ENCODE results near the gene KRT73.

The KRT73 gene

DNA sequence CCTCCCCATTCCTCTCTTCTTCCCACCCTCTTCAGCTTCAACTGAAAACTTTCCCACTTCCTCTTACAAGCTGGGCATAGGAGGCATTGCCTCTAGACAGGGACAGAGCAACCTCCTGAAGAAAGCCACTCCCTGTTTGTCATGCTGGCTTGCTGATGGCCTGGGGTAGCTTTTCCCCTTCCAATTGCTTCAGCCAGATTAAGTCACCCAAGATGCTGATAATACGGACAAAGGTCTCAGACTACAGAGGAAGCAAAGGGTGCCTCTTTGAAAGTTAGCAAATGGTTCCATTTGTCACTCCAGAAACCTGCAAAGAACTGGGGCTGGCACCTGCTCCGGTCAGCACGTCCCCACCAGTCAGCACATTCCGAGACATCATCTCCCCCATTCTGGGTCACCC lies 27.6 kb upstream of the KRT73 start:
- DNase-seq (ENCODE audit: low spot score) = no peak

DNA sequence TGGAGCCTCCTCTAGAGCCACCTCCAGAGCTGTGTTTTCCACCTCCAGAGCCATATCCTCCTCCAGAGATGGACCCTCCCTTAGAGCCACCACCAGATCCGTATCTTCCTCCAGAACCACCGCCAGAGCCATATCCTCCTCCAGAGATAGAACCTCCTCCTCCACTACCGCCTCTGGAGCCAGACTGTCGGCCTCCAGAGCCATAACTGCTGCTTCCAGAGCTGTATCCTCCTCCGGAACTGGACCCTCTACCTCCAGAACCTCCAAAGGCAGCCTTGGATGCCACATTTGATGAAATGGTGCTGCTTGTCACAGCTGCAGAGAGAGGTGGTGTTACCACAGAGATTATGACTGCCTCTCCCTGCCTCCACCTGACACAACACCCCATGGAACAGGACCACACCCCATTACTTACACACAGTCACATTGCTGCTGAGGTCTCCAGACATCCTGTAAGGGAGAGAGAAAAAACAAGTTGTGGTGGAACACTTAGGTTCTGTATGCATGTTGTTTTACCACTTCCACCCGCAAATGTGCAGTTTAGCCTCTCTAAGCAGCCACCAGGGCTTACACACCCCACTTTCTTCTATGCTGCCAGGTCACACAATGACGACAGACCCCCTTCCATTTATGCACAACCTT lies 26.9 kb upstream of the KRT73 start:
- no peak for DNase-seq (ENCODE audit: low spot score)

DNA sequence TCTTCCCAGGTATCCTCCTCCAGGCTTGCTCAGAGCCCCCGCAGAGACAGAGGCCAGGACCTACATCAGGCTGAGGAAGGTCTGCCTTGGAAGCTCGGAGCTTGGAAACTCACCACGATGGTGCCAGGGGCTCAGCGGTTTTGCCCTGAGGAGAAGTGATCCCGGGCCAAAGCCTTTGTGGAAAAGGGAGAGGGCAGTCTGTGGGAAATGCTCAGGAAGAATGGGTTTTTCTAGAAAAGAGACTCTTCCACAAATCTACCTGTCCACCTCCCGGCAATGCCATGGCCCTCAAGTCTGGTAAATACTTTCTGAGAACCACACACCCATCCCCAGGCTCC lies 25.7 kb upstream of the KRT73 start:
- no peak for DNase-seq (ENCODE audit: low spot score)

DNA sequence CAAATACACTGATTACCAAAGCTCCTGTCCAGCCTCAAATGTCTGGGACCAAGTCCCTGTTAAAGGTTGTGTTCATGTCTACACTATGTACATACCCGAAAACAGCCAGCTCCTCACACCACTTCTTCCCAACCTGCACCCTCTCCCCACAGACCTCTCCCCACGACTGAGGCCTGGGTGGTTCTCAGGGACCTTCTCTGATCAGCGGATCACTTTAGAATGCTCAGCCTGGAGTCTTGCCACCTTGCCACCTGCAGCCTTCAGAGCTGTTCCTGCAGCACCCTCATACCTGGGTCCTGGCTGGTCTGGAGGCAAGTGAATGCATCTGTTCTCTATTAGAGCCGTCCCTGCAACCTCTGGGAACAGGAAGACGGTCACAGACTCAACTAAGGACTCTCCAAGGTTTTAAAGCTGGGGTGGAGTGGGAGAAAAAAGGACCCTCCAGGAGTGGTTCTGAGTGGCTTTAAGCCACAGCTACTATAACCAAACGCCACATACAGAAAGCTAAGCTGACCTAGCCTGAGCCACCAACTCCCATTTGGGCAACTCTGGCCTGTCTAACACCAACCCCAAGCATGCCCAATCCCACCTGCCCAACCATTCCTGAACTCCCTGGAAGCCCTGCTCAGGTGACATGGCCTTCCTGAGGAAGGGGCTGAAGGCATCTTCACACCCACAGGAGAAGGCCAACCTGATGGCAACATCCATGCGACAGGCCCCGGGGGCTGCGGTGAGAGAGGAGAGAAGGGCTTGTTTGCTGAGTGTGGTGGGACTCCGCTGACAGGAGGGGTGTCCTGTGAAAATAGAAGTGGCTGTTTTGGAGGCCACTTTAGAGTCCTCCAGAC lies 25.1 kb upstream of the KRT73 start:
- no peak for DNase-seq (ENCODE audit: low spot score)

DNA sequence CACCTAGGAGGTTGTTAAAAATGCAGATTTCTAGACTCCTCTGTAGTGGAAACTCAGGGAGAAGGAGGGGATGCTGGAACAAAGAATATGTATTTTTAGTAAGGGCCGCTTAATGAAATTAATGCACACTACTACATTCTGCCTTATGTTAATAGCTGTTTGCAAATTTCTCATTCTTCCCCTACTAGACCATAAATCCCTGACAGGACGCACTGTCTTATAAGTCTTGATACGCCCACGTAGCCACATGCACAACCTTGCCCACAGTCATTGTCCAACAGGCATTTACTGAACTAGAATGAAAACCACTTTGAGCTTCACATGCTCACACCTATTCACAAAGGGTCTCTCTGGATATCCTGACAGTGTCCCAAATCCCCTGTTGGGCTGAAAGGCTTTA lies 23.1 kb upstream of the KRT73 start:
- DNase-seq (ENCODE audit: low spot score) = no peak

DNA sequence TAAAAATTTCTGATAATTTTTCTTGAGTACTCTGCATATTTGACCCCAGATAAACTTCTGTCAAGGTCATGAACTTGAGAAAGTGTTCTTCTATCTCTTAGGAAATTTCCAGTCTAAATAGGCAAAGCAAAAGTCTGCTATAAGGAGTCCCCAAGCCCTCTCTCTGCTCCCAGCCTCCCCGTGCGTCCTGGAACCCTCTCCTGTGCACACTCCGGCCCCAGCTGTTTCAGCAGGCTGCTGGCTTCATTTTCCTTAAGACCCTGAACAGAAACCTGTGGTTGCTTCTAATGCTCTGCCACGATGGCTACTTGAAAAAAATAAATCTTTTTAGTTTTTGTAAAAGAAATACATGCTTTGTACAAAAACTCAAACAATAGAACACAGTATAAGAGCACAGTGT lies 18.9 kb upstream of the KRT73 start:
- no peak for DNase-seq (ENCODE audit: low spot score)

DNA sequence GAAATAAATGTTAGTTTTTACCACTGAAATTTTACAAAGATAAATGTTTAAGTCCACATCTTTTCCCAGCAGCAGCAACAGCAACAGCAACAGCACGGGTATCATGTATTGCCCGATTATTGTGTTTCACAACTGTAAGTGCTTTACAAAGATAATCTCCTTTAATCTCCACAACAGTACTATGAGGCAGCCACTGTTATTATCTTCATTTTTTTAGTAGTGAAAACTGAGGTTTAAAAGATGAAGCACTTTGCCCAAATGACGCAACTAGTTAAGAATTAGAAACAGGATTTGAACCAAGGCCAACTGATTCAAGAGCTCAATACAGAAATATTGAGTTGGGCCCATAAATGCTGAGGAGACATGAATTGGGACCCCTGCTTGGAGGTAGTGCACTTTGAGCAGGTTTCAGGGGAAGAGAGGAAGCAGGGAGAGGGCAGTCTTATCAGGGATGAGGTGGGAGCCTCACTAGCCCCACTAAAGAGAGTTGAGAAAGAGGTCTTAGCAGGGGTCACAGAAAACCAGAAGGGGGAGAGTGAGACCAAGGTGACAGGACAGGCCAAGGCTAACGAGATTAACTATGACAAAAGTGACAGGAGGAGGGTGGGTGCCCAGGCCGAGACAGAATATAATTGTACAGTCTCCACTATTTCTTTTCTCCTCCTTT lies 18.4 kb upstream of the KRT73 start:
- no peak for DNase-seq (ENCODE audit: low spot score)

DNA sequence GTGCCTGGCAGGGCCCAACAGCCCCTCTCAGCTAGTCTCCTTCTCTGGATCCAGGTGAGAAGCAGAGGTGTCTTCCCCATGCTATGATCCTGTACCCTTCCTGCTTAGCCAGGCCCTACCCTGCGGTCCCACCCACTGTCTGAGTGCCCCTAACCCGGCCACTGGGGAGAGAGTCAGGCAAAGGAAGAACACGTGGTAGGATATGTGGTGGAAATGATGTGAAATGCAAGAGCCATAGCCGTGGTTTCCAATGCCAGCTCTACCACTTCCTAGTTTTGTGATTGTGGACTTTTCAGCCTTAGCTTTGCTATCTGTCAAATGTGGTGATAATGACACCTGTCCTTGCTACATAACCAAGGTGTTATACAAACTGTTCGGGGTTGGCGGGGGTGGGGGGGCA lies 17.8 kb upstream of the KRT73 start:
- no peak for DNase-seq (ENCODE audit: low spot score)

DNA sequence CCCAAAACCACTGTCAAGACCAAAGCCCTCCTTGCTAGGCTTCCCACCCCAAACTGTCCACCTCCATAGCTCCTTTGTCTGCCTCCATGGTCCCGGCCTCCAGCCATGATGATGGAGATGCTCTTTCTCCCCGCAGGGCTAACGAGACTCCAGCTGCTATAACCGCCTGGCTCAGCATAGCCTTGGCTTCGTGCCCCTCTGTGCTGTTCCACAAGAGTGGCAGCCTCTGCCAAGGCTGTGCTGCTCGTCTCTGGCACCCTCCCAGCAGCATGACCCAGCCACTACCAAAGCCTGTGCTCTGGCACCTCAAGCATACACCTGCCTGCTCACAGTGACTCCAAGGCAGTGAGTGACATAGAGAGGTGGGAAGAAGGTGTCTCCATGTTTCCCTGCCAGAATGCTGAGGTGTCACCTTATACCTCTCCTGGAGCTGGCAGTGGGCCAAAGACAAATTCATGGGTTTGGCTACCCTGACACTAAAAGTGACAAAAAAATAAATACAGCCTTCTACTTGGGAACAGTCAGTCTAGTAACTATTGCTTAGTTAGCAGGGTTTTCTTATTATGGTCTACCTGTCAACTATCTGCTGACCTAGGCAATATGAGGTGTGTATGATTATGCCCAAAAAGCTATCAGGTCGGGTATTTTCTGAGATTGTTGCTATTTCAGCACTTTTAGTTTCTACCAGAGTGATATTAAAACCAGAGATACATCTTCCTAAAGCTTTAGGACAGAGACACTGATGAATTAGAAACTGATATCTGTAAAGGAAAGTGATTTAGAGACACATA lies 16.1 kb upstream of the KRT73 start:
- no peak for DNase-seq (ENCODE audit: low spot score)

DNA sequence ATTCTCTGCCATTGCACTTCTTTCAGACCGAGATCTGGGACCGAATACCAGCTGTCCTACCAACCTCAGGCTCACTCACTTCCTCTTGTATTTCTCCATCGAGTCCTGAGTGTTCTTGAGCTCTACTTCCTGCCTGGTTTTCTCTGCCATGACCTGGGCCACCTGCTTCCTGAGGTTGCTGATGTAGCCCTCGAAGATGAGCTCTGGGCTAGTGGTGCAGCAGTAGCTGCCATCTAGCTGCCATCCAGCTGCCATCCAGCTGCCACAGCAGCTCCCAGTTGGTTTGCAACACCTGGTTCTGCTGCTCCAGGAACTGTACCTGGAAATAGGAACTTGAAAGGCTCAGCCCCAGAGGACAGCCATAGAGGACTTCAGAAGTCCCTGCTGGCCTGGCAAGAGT lies 15.0 kb upstream of the KRT73 start:
- no peak for DNase-seq (ENCODE audit: low spot score)

DNA sequence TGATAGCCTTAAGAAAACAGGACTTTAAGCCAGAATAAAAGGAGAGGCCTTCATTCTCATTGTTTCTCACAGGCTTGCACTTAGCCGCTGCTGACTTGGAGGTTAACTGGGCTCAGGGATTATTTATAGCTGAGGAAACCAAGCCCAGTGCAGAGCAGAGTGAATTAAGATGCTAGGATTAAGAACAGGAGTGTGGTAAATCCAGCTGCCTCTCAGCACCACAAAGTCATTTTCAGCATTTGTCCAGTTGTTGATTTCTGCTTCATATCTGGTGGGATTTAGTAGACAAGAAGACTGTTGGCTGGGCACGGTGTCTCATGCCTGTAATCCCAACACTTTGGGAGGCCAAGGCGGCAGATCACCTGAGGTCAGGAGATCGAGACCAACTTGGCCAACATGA lies 14.3 kb upstream of the KRT73 start:
- DNase-seq (ENCODE audit: low spot score) = no peak

DNA sequence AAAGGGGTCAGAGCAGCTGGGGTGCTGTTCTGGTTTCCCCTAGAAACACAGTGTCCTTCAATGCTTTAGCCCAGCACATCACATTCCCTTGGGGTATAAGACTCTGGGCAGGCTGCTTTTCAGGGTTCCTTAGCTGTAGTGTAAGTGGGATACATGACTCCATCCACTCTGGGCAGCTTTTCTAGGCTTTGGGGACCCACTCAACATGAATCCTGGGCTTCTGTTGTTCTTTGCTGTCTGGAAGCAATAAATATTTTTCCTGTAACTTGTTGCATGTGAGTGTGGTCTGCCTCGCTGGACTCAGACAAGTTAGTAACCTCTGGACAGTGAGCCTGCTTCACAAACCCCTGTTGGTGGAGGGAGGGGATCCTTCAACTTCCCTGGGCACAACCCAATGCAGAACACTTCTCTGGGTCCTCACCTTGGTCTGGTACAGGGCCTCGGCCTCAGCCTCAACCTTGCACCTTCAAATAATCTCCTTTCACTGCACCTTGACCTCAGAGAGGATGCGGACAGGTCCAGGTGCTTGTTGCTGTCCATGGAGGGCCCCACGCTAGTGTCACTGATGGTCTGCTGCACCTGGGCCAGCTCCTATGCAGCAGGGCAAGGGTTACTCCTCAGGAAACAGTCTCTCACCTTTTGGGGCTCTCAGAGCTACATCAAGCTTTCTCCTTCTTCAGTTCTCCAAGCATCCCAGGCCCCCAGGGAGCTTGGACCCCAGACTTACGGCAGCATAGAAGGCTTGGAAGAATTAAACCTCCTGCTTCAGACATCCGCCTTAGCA lies 13.5 kb upstream of the KRT73 start:
- DNase-seq (ENCODE audit: low spot score) = no peak

DNA sequence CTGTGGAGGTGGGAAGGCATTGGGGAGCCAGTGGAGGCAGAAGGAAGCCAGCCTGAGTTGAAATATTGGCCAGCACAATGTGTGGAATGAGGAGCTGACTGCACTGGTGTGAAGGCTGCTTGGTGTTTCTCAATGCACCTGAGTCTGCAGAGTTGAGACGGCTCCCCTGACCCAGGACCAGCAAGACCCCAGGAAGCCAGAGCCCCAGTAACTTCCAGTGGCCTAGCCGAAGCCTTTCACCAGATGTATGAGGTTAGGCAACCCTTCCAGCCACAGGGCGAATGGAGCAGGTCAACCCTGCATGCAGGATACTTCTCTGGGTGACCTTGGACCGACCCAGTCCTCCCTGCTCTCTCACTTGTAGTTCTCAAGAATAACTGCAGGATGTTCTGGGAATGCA lies 12.9 kb upstream of the KRT73 start:
- DNase-seq (ENCODE audit: low spot score) = no peak

DNA sequence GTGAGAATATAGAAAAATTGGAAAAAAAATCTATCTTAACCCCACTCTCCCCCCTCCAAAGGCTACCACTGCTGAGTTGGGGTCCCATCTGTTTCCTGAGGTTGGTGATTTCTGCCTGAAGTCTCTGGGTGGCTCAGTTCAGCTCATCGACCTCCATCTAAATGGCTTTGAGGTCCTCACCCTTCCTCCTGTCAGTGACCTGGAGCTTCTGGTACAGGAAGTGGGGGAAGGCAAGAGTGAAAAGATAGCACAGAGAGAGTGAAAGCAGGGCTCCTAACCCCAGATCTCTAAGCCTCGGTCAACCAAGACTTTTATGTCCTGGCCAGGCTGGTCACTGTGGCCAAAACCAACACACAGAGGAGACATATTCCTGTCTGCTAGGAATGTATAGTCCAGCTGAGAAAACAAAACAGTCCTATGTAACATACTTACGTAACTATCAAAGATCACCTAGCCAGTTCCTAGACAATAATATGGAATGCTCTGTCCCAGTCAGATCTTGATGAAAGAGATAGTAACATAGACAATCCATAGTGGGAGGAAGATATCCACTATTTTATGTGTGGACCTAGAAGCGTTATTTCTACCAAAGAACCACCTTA lies 12.3 kb upstream of the KRT73 start:
- DNase-seq (ENCODE audit: low spot score) = no peak

DNA sequence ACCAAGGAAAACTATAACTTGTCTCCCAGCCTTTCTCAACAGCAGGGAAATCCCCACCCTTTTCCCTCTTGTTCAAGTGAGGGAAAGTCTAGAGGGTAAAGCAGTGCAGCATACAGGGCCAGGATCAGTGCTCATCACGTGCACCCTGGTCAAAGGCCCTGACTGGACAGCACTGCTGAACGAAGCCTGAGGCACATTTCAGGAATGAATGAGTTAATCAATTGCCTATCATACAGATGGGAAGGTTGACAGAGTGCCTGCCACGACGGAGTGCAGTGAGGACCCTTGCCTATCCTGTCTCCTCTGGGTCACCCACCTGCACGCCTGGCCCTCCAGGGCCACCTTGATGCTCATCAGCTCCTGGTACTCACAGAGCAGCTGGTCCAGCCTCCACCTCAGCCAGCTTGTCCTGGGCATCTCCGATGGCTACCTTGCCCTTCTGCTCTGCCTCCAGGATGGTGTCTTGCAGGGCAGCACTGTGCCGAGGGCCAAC lies 11.7 kb upstream of the KRT73 start:
- DNase-seq (ENCODE audit: low spot score) = no peak

DNA sequence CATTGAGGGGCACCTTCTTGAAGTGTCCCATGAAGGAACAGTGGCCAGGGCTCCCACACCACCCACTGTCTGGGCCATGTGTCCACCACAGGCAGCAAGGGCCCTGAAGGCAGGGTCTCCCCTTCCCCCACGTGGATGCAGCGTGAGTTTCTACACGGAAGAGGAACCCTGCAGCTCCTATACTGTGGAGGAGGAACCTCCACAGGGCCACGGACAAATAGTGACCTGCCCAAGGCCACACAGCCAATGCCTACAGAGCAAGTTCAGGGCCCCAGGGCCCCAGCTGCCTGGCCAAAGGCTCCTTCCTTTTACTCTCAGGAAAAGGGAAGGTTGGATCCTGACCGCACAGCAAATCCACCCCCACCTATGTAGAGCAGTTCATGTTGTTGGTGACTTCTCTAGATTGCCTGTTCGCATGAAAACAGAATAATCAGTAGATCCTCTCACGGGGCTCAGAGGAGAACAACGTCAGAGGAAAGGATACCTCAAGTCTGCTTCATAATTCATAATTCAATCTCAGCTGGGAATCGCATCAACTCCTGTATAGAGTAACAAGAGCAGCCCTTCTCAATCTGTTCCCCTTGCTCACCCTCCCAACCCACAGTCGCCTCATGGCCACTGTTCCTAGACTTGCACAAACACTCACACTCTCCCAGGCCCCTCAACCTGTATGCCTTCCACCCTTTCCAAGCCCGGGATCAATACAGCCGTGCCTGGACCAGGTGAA lies 11.1 kb upstream of the KRT73 start:
- no peak for DNase-seq (ENCODE audit: low spot score)

DNA sequence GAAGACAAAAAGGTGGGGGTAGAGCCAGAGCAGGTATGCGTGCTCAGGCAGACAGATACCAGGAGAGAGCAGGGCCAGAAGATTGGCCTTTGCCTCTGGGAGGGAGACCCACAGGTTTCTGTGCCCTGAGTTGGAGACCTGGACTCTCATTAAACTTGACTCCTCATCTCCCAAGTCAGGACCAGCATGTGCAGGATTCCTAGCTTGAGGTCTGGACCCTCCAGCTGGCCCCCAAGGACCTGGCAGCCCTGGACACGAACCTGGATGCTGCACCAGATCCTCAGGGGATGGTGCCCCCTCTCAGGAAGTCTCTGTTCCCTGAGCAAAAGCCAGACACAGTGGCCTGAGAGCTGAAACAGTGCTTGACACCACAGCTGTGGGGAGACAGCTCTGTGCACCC lies 10.5 kb upstream of the KRT73 start:
- no peak for DNase-seq (ENCODE audit: low spot score)

DNA sequence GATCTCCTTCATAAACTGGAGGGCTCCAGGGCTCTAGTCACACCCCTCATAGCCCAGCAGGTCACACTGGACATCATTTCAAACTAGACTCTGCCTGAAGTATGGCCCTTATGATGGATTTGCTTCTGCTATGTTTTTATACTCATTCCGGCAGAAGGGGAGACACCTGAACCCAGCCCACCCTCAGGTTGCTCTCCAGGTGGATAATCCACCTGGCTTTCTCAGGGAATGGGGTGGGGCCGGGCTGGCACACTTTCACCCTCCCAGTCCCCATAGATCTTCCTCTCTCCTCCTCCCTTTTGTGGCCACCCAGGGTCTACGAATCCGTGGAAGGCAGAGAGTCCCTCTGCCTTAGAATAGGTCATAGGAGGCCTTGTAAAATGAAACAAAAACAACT lies 9.8 kb upstream of the KRT73 start:
- DNase-seq (ENCODE audit: low spot score) = no peak

DNA sequence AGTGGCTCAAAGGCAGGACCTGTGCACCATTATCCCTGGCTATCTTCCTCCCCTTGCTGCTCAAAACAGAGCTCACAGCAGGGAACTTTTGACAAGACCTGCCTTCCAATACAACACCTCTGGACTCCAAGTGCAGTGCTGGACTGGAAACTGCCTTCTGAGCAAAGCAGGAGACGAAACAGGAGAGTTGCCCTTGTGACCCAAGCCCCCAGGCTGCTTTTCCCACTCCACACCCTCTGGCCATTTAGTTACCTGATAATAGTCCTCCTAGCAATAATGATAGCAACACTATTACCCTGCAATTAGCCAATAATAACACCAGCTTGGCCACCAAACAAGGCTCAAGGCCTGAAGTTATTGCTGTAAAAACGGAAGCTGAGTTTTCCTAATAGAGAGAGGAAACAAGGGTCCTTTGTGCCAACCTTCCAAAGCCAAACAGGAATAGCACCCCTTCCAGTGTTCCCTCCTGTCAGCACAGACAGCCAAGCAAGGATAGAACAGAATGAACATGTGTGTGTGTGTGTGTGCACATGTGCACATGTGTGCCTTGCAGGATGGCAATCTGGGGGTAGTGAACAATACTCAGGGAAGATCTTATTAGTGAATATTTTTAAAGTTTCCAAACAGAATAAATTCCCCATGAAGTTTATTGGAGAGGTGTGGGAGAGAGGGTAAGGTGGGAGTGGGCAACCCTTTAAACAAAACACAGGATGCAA lies 9.2 kb upstream of the KRT73 start:
- DNase-seq (ENCODE audit: low spot score) = no peak

DNA sequence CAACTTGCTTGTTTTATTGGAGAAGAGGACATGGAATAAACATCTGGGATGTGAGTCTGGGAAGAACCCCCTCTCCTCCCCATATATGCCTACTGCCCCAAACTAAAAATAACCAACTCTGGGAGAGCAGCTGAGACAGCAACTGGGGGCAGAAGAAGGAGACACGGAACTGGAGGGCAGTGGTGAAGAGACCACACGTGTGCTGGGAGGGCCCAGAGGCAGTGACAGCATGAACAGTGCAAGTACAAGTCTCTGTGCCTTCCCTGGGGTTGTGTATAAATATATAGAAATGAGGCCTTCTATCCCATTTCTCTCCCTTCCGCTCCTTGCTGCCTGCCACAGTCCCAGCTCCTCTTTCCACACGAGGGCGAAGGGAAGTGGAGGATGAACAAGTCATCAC lies 4.0 kb upstream of the KRT73 start:
- DNase-seq (ENCODE audit: low spot score) = no peak
